ENCODE results near the gene PPP1R16B.

PPP1R16B gene

DNA sequence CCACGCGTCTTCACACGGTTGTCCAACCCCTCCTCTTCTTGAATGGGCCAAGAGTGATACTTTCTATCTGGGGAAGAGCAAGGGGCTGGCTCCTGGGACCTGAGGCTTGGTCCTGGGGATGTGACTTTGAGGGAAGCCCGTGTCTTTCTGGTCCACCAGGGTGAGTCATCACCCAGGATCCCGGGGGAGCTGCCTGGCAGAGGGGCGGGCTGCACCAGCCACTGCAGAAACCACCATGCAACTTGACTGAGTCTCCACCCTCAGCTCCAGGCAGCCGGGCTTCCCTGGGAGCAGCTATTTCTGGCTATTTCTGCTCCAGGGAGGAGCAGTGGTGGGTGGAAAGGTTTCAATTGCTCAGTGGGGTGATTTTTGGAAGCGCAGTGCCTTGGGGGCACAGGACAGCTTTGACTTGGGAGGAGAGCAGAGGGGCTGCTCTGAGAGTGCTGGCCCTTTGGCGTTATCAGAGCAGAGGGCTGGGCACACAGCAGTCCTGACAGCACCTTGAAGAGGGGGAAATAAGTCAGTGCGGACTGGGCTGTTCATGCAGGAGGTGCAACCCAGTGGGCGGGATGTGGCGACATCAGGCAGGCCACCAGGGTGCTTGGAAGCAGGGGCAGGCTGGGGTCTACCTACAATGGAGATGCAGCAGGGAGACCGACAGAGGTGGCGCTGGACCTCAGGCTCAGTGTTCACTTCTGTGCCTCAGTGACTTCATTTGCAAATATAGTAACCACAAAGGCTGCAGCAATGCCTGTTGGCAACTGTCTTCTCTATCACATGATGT lies 75.6 kb downstream of the PPP1R16B start:
- DNase-seq, result no peak

- no peak for DNase-seq
These were observed 76.4 kb downstream of the PPP1R16B start for GRCh38 chr20:38881806-38882440.

GRCh38 chr20:38882600-38882999 lies 77.1 kb downstream of the PPP1R16B start:
- no peak for DNase-seq

- DNase-seq, result no peak
These were observed 77.8 kb downstream of the PPP1R16B start for GRCh38 chr20:38883081-38883980.

GRCh38 chr20:38883981-38884733 lies 78.7 kb downstream of the PPP1R16B start:
- DNase-seq, result no peak

DNA sequence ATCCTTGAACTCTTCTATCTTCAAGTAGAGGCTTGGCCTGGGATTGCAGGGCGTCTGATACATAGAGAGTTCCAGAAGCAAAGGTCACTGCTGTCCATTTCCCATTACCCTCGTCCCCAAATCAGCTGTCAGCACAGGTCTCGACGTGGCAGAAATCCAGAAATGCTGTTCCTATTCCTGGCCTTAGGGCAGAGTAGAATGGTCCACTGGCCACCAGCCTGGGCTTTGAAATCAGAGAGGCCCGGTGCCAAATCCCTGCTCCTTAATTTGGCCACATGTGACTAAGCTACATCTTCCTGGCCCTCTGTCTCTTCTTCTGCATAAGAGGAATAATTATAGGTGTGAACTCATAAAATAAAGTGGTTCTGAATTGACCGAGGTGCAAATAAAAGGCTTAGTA lies 79.9 kb downstream of the PPP1R16B start:
- DNase-seq, result no peak

GRCh38 chr20:38888059-38888831 lies 82.7 kb downstream of the PPP1R16B start:
- no peak for DNase-seq

- no peak for DNase-seq
These were observed 83.6 kb downstream of the PPP1R16B start for GRCh38 chr20:38889050-38889449.

GRCh38 chr20:38889792-38890496 lies 84.4 kb downstream of the PPP1R16B start:
- no peak for DNase-seq

GRCh38 chr20:38890497-38890818 lies 85.0 kb downstream of the PPP1R16B start:
- DNase-seq, result no peak

DNA sequence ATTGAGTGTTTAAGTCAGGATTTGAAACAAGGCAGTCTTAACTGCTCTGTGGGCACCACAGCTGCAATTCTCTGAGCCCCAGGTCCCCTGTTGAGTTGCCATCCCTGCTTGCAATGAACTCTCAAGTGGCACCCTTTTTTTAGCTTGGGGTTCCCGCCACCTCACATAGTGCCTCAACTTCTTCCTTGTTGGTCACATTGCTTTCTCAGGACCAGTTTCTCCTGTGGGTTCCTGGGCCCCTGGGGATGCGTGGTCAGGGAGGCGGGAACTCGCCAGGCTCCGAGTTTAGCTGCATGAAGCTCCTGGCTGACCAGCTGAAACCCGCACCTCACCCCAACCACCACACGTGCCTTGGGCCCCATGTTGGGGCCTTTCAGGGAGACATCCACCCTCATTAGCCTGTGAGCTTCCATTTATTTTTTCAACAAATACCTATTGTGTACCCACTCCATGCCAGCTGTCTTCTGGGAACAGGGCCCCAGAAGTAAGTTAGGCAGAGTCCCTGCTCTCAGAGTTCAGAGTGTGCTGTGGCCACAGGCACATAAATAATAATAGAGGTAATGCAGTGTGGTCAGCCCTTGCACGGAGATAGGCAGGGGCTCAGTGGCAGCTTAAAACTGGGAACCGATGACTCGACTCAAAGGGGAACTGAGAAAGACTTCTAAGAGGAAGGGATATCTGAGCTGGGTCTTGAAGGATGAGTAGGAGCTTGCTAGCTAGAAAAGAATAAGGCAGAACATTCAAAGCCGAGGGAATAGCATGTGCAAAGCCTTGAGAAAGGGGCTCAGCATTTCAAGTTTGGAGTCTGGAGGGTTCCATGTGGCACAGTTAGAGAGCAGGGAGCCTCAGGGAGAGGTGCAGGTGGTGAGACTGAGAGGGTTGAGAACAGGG lies 86.8 kb downstream of the PPP1R16B start:
- no peak for DNase-seq

DNA sequence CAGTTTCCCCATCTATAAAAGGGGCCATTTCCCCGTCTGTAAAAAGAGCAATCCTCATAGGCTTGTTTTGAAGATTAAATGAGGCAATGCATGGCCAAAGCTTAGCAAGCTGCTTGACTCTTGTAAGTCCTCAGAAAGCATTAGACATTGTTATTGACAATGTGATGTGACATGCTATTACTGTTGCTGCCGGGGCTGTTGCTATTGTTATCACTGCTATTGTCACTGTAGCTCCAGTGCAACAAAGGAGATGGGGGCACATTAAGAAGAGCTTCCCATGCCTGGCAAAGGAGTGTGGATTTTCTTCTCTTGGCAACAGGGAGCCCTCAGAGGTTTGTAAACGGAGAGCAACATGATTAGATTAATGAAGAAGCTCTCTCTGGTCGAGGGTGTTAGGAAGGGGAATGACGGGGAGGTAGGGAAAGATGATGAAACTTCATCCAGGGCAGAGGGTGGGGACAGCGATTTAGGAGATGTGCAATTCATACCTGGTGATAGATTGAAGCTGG lies 87.6 kb downstream of the PPP1R16B start:
- no peak for DNase-seq

DNA sequence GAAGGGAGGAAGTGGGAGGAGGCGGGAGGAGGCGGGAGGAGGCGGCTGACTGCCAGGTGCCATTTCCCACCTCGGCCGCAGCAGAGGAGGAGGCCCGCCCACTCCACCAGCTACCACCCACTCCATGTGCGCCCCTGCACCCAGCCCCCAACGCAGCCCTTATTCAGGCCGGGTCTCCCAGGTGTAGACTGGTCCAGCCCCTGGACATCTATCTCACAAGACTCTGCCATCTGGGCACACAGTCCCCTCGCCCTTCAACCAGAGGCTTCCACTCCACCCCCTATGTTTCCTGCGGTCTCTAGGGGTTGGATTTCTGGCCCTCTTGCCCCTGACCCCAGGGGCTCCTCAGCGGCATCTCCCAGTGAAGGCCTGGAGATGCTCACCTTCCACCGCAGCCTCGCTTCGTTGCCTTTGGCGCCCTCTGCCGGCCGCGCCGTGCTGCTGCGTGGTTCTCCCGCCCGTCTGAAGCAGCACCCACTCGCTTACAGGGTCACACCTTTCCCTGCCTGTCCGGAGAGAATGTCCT lies 88.1 kb downstream of the PPP1R16B start:
- peak; percentile 78 for DNase-seq

GRCh38 chr20:38894091-38894847 lies 88.8 kb downstream of the PPP1R16B start:
- DNase-seq, result no peak

DNA sequence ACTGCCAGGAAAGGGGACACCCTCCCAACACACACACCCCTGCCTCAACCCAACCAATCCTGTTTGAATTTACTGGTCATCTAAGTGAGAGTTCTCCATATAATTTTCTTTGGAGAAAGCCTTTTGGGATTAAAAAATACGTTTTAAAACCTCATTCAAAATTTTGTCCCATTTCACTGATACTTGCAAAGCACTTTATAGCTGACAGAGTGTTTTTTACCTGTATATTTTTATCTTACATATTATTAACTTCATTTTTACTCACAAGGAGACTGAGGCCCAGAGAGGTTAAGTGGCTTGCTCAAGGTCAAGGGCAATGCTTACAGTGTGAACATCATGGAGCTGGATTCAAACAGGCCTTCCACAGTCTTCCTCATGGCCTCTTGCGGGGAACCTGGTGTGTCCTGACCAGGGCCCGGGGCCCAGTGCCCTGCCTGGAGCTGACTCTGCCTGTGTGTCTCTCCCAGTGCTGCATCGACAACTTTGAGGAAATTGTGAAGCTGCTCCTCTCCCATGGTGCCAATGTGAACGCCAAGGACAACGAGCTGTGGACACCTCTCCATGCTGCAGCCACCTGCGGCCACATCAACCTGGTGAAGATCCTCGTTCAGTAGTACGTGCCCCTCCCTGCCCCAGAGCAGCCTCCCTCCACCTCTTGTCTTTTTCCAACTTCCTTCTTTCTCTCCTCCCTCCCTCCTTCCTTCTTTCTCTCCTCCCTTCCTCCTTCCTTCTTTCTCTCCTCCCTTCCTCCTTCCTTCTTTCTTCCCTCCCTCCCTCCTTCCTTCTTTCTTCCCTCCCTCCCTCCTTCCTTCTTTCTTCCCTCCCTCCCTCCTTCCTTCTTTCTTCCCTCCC lies 89.8 kb downstream of the PPP1R16B start:
- DNase-seq, result no peak

GRCh38 chr20:38896009-38896594 lies 90.6 kb downstream of the PPP1R16B start:
- no peak for DNase-seq

GRCh38 chr20:38897267-38897666 lies 91.8 kb downstream of the PPP1R16B start:
- no peak for DNase-seq

GRCh38 chr20:38900606-38901005 lies 95.1 kb downstream of the PPP1R16B start:
- no peak for DNase-seq

Data from NCI-H510A treated with DMSO at 0.1 percent for 48 hours (cell line).